Measurements from ENCODE around the gene FRMPD4. TPM values are rescaled to one million over a fixed set of nuclear protein-coding genes. Genes with fewer than 3 reads are reported as not detected.

Gene FRMPD4
- total RNA-seq, 1 experiment from 2014 or later: 1.4 TPM

GRCh38 chrX:12225107-12225506 lies 86.8 kb downstream of the FRMPD4 start:
- ChIA-PET POLR2A (no interaction called here), CTCF (no interaction called here)
- 0 out of 2 replicates have a peak, but pooled peaks cover 6% of the 10 kb centered on the region for H3K9me3 Mint-ChIP-seq
- H3K4me1 Mint-ChIP-seq: no peaks in the 10 kb centered on the region
- no peak for ATAC-seq
- H3K36me3 Mint-ChIP-seq: no peaks in the 10 kb centered on the region
- H3K27me3 Mint-ChIP-seq (ENCODE audit: low read depth): no peaks in the 10 kb centered on the region
- DNase-seq (ENCODE audit: low spot score): no peak
- no peak overlapping the region for H3K27ac Mint-ChIP-seq
- no peak for TF ChIP-seq NFE2L1 (CRISPR knock-in tag; IDR thresholded peaks at IDR 0.05)
- no peak for TF ChIP-seq RORB (CRISPR knock-in tag; IDR thresholded peaks at IDR 0.05)
- no peak for TF ChIP-seq FOXP4 (CRISPR knock-in tag; IDR thresholded peaks at IDR 0.05)
- TF ChIP-seq ATF3 (CRISPR knock-in tag; conservative IDR thresholded peaks at IDR 0.05): no peak
- no peak for TF ChIP-seq PRRX2 (CRISPR knock-in tag; IDR thresholded peaks at IDR 0.05)
- TF ChIP-seq HMGA2 (CRISPR knock-in tag; IDR thresholded peaks at IDR 0.05): no peak
- no peak for TF ChIP-seq GTF2I (CRISPR knock-in tag; conservative IDR thresholded peaks at IDR 0.05)
- TF ChIP-seq MLX (CRISPR knock-in tag; IDR thresholded peaks at IDR 0.05): no peak
- H3K4me3 Mint-ChIP-seq: no peak overlapping the region

- no peak for ATAC-seq
- ChIA-PET POLR2A (no interaction called here), CTCF (no interaction called here)
Measured at GRCh38 chrX:12227412-12228041, 89.3 kb downstream of the FRMPD4 start.

More at GRCh38 chrX:12227412-12228041, 89.3 kb downstream of the FRMPD4 start:
- Mint-ChIP-seq H3K27ac (no peak overlapping the region), H3K9me3 (0 out of 2 replicates have a peak, but pooled peaks cover 6% of the 10 kb centered on the region), H3K36me3 (no peaks in the 10 kb centered on the region), H3K4me1 (no peaks in the 10 kb centered on the region), H3K27me3 (ENCODE audit: low read depth) (no peaks in the 10 kb centered on the region), H3K4me3 (no peak overlapping the region)
- TF ChIP-seq HMGXB4 (CRISPR knock-in tag; IDR thresholded peaks at IDR 0.05) (no peak), NFYB (CRISPR knock-in tag; conservative IDR thresholded peaks at IDR 0.05; ENCODE audit: low read depth) (no peak), SMAD3 (CRISPR knock-in tag; IDR thresholded peaks at IDR 0.05; ENCODE audit: borderline replicate concordance) (no peak), USF2 (CRISPR knock-in tag; IDR thresholded peaks at IDR 0.05) (no peak), TCF7 (CRISPR knock-in tag; IDR thresholded peaks at IDR 0.05; ENCODE audit: low read depth) (no peak), JUN (CRISPR knock-in tag; IDR thresholded peaks at IDR 0.05) (no peak), ZNF317 (CRISPR knock-in tag; IDR thresholded peaks at IDR 0.05; ENCODE audit: borderline replicate concordance, low read depth) (no peak), ZBTB43 (CRISPR knock-in tag; IDR thresholded peaks at IDR 0.05) (no peak), SMAD4 (CRISPR knock-in tag; IDR thresholded peaks at IDR 0.05) (no peak), ELF4 (CRISPR knock-in tag; IDR thresholded peaks at IDR 0.05; ENCODE audit: low read depth) (no peak), NR1H2 (CRISPR knock-in tag; IDR thresholded peaks at IDR 0.05) (no peak), RELA (CRISPR knock-in tag; IDR thresholded peaks at IDR 0.05; ENCODE audit: borderline replicate concordance) (no peak), ZSCAN18 (CRISPR knock-in tag; IDR thresholded peaks at IDR 0.05) (no peak), E2F4 (CRISPR knock-in tag; IDR thresholded peaks at IDR 0.05; ENCODE audit: borderline replicate concordance, low read depth) (no peak), PREB (CRISPR knock-in tag; IDR thresholded peaks at IDR 0.05; ENCODE audit: borderline replicate concordance) (no peak), MXD4 (CRISPR knock-in tag; IDR thresholded peaks at IDR 0.05; ENCODE audit: borderline replicate concordance) (no peak), FOXP1 (CRISPR knock-in tag; IDR thresholded peaks at IDR 0.05; ENCODE audit: borderline replicate concordance) (no peak)
- DNase-seq (ENCODE audit: low spot score): no peak

All from WTC11 (cell line).